AG09319 (cell line): ENCODE data around the gene PRDM8.

Experiments
- DNase-seq: peaks from one replicate; pipeline ENCODE4 v3.0.0-alpha.2; 2010; ENCODE audit warnings: low read depth; ENCODE audit errors: extremely low read depth
- CTCF ChIP-seq: IDR thresholded peaks from 2 replicates; pipeline ENCODE4 v1.5.1; 2011; ENCODE audit warnings: low read depth, mild to moderate bottlenecking, inconsistent platforms, low read length, moderate library complexity

PRDM8 gene

GRCh38 chr4:80196922-80197573 is at the start of gene PRDM8:
Gene PRDM8 (plus strand): TSS chr4:80197503. CDS start chr4:80200081, 2,578 bp downstream.
- DNase-seq: no peak
- TF ChIP-seq CTCF: no peak

GRCh38 chr4:80150387-80151180 is 46.7 kb upstream of the PRDM8 start:
- no peak for DNase-seq
- TF ChIP-seq CTCF: no peak

GRCh38 chr4:80151981-80152380 is 45.3 kb upstream of the PRDM8 start:
- DNase-seq: no peak
- TF ChIP-seq CTCF: no peak

GRCh38 chr4:80153874-80154544 is 43.3 kb upstream of the PRDM8 start:
- TF ChIP-seq CTCF: no peak
- no peak for DNase-seq

GRCh38 chr4:80154545-80154933 is 42.8 kb upstream of the PRDM8 start:
- DNase-seq: no peak

GRCh38 chr4:80155316-80155982 is 41.9 kb upstream of the PRDM8 start:
- no peak for TF ChIP-seq CTCF
- DNase-seq: no peak

More at GRCh38 chr4:80154545-80154933, 42.8 kb upstream of the PRDM8 start:
- TF ChIP-seq CTCF: no peak
